ENCODE results near the gene B3GAT2.

The B3GAT2 gene

GRCh38 chr6:70839286-70840266 is 117.3 kb downstream of the B3GAT2 start:
- no peak for DNase-seq

- no peak for DNase-seq
These were observed 118.0 kb downstream of the B3GAT2 start for GRCh38 chr6:70838907-70839285.

- DNase-seq: no peak
These were observed 122.3 kb downstream of the B3GAT2 start for GRCh38 chr6:70834520-70834919.

- no peak for DNase-seq
These were observed 125.4 kb downstream of the B3GAT2 start for GRCh38 chr6:70831427-70831826.

GRCh38 chr6:70823651-70824050 is 133.2 kb downstream of the B3GAT2 start:
- DNase-seq: no peak

- no peak for DNase-seq
These were observed 135.1 kb downstream of the B3GAT2 start for GRCh38 chr6:70821751-70822150.

GRCh38 chr6:70820778-70821177 is 136.1 kb downstream of the B3GAT2 start:
- DNase-seq: no peak

GRCh38 chr6:70819646-70820045 is 137.2 kb downstream of the B3GAT2 start:
- DNase-seq: no peak

- DNase-seq: no peak
These were observed 143.0 kb downstream of the B3GAT2 start for GRCh38 chr6:70813885-70814284.

- DNase-seq: no peak
These were observed 145.1 kb downstream of the B3GAT2 start for GRCh38 chr6:70811788-70812187.
